Measurements from ENCODE around the gene PRPSAP2.
A peak's percentile ranks its signal among the peaks of the same experiment; 100 is the strongest.
"Not testable (repeated sequence)": the region's sequence is repeated elsewhere in the genome, so short reads cannot be mapped to it uniquely, and the experiment has no call there.

PRPSAP2 gene, protein sequence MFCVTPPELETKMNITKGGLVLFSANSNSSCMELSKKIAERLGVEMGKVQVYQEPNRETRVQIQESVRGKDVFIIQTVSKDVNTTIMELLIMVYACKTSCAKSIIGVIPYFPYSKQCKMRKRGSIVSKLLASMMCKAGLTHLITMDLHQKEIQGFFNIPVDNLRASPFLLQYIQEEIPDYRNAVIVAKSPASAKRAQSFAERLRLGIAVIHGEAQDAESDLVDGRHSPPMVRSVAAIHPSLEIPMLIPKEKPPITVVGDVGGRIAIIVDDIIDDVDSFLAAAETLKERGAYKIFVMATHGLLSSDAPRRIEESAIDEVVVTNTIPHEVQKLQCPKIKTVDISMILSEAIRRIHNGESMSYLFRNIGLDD

DNA sequence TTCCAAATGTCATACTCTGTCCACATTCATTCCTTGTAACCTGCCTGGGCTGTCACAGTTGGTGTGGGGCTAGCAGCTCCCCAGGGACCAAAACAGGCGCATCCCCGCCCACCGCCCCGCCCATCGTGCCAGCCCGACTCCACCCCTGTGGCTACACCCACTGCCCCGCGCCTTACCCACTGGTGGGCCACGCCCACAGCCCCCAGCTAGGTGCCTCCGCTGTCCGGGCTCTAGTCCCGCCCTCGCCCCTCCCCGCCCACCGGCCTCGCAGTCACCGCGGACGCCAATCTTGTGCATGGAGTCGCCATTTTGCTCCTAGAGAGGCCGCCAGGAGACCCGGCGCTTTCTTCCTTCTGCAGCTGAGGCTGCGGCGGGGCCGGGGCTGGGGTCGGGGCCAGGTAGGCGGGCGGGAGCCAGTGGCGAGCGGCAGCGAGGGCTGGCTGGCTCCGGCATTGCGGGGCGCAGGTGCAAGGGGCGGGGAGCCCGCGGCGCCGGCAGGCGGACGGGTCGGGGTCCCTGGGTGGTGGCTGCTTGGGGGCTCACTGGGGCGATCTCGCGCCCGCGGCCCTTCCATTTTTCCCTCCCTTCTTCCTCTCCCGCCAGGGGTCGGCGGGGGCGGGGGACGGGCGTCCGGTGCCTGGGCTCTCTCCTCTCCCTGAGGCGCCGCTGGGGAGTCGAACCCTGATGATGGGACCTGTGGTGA, at the start of gene PRPSAP2:
PRPSAP2 (plus strand) TSS at position 268 of the 703 bp plus-strand sequence. CDS start 7,703 bp downstream, outside the sequence.
- Histone ChIP-seq H3K27me3 (ENCODE audit: control insufficient read depth in 2 of 2, insufficient read depth in 2 of 2, low read length in 2 of 2) (no peaks in the 10 kb centered on the region), H3K9ac (ENCODE audit: low read depth in 1 of 2, low read length in 2 of 2) (peak within 1 kb of the TSS; percentile 65 to 87), H3K27ac (ENCODE audit: low read depth in 2 of 2, low read length in 2 of 2) (peak within 1 kb of the TSS; percentile 80 to 82), H3K4me1 (ENCODE audit: control insufficient read depth in 2 of 2, insufficient read depth in 2 of 2, low read length in 2 of 2) (peaks cover 8 to 15% of the 10 kb centered on the region in 2 donors), H3K4me3 (ENCODE audit: low read length in 2 of 2) (peak within 1 kb of the TSS; percentile 83 to 86), H3K9me3 (ENCODE audit: control insufficient read depth in 2 of 2, low read length in 2 of 2) (no peaks in the 10 kb centered on the region), H3K36me3 (ENCODE audit: control insufficient read depth in 2 of 2, insufficient read depth in 2 of 2, low read length in 2 of 2) (no peaks in the 10 kb centered on the region)

DNA sequence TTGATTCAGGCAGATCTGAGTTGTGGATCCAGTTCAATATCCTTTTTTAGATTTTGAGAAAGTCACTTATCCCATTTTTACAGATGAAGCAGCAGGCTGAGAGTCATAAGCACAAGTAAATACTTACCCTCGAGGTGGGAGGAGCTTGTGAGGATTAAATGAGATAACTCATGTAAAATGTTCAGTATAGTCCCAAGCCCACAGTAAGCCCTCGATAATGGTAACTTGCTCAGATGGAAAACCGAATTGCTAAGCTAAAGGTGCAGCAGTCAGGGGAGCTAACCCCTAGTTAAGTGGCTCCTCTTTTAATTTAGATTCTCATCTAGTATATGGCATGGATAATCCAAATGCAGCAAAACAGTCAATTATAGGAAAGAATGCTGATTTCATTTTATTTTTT, 42.0 kb upstream of the PRPSAP2 start:
- not testable (repeated sequence) for H3K36me3 ChIP-seq (ENCODE audit: control insufficient read depth in 2 of 2, insufficient read depth in 2 of 2, low read length in 2 of 2); H3K4me1 ChIP-seq (ENCODE audit: control insufficient read depth in 2 of 2, insufficient read depth in 2 of 2, low read length in 2 of 2); H3K27me3 ChIP-seq (ENCODE audit: control insufficient read depth in 2 of 2, insufficient read depth in 2 of 2, low read length in 2 of 2); H3K27ac ChIP-seq (ENCODE audit: low read depth in 2 of 2, low read length in 2 of 2); H3K9me3 ChIP-seq (ENCODE audit: control insufficient read depth in 2 of 2, low read length in 2 of 2); H3K9ac ChIP-seq (ENCODE audit: low read depth in 1 of 2, low read length in 2 of 2); H3K4me3 ChIP-seq (ENCODE audit: low read length in 2 of 2)

DNA sequence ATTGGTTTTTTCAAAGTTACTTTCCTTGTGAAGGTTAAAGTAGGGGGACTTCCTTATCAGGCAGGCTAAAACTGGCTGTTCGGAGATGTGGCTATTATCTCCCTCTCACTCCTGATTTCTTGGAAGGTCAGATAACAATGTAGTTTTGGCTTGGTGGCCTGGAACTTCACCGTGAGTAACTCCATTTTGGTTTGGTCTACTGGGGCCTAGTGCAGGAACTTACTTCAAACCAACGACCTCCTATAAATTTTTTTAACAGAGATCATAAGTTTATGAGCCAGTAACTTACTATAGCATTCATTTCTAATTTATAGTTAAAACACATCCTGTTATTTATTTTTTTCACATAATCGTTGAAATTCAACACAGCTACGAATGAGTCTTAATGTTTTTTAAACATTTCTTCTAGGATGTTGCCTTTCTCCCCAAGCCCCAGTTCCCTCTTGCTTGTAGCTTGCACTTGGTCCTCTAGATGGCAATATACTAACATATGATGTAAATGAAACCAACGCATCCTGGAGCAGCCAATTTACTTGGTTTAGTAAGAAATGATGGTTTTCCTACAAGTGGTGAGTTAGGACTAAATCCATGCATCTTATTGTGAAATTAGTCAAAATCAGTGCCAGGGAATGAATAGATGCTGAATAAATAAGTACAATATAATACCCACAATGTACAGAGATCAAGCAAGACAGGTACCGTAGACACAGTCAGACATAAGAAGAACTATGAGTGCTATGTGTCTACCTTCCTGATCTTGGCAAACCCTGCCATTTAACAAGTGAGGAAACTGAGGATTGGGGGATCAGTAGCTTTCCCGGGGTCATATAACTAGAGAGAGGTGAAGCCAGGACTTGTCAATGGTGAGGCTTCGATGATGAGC, 41.2 kb upstream of the PRPSAP2 start:
- H3K4me1 ChIP-seq (ENCODE audit: control insufficient read depth in 2 of 2, insufficient read depth in 2 of 2, low read length in 2 of 2); H3K4me3 ChIP-seq (ENCODE audit: low read length in 2 of 2); H3K27ac ChIP-seq (ENCODE audit: low read depth in 2 of 2, low read length in 2 of 2); H3K9ac ChIP-seq (ENCODE audit: low read depth in 1 of 2, low read length in 2 of 2); H3K27me3 ChIP-seq (ENCODE audit: control insufficient read depth in 2 of 2, insufficient read depth in 2 of 2, low read length in 2 of 2); H3K36me3 ChIP-seq (ENCODE audit: control insufficient read depth in 2 of 2, insufficient read depth in 2 of 2, low read length in 2 of 2); H3K9me3 ChIP-seq (ENCODE audit: control insufficient read depth in 2 of 2, low read length in 2 of 2): not testable (repeated sequence)

DNA sequence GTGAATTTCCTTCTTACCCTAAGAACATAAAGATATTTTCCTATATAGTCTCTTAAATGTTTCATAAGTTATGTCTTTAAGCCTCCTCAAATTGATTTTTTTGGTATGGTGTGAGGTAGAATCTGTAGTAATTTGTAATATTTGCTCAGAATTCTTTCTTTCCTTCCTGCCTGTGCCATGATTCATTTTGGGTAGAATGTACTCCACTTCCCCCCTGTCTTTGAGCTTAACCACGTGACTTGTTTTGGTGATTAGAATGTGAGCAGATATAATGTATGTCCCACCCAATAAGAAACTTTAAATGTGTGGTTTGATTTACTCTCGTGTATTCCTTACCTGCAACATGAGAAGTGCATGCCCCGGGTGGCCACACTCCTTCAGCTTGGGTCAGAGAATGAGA, 36.5 kb upstream of the PRPSAP2 start:
- not testable (repeated sequence) for H3K4me3 ChIP-seq (ENCODE audit: low read length in 2 of 2)

DNA sequence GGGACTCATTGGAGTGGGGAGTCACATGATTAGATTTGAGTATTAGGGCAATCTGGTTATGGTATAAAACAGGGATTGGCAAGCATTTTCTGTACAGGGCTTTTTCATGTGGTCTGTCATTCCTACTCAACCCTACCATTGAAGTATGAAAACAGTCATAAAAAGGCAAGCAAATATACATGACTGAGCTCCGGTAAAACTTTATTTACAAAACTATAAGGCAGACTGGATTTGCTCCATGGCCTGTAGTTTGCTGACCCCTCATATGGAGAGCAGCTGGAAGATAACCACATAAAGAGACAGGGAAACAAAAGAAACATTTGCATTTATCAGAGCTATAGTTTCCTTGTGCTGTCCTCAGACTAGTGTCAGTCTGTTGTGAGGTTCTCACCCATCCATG, 30.3 kb upstream of the PRPSAP2 start:
- H3K9ac ChIP-seq (ENCODE audit: low read depth in 1 of 2, low read length in 2 of 2); H3K27ac ChIP-seq (ENCODE audit: low read depth in 2 of 2, low read length in 2 of 2); H3K27me3 ChIP-seq (ENCODE audit: control insufficient read depth in 2 of 2, insufficient read depth in 2 of 2, low read length in 2 of 2); H3K4me1 ChIP-seq (ENCODE audit: control insufficient read depth in 2 of 2, insufficient read depth in 2 of 2, low read length in 2 of 2); H3K4me3 ChIP-seq (ENCODE audit: low read length in 2 of 2); H3K36me3 ChIP-seq (ENCODE audit: control insufficient read depth in 2 of 2, insufficient read depth in 2 of 2, low read length in 2 of 2); H3K9me3 ChIP-seq (ENCODE audit: control insufficient read depth in 2 of 2, low read length in 2 of 2): not testable (repeated sequence)

More for the DNA sequence above, 36.5 kb upstream of the PRPSAP2 start:
- not testable (repeated sequence) for H3K9ac ChIP-seq (ENCODE audit: low read depth in 1 of 2, low read length in 2 of 2); H3K36me3 ChIP-seq (ENCODE audit: control insufficient read depth in 2 of 2, insufficient read depth in 2 of 2, low read length in 2 of 2); H3K4me1 ChIP-seq (ENCODE audit: control insufficient read depth in 2 of 2, insufficient read depth in 2 of 2, low read length in 2 of 2); H3K27me3 ChIP-seq (ENCODE audit: control insufficient read depth in 2 of 2, insufficient read depth in 2 of 2, low read length in 2 of 2); H3K27ac ChIP-seq (ENCODE audit: low read depth in 2 of 2, low read length in 2 of 2); H3K9me3 ChIP-seq (ENCODE audit: control insufficient read depth in 2 of 2, low read length in 2 of 2)

DNA sequence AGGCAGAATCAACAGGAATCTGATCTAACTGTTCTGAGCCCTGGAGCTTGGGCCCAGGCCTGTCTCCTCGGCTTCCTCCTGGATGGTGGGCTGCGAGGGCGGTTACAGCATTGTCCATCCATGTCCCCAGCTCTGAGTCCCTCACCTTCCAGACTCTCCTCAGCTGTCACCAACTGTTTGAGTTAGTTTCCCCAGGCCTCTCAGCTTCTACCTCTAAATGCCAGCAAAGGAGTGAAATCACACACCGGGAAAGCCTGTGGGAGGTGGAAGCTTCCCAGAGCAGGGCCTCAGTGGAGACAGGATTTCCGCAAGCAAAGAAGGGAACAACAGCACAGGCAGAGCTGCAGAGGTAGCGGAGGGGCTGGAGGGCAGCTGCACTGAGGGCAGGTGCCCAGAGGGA, 9.4 kb upstream of the PRPSAP2 start:
- no peaks in the 10 kb centered on the region for H3K36me3 ChIP-seq (ENCODE audit: control insufficient read depth in 2 of 2, insufficient read depth in 2 of 2, low read length in 2 of 2)
- H3K4me3 ChIP-seq (ENCODE audit: low read length in 2 of 2): no peak overlapping the region
- no peaks in the 10 kb centered on the region for H3K9me3 ChIP-seq (ENCODE audit: control insufficient read depth in 2 of 2, low read length in 2 of 2)
- H3K4me1 ChIP-seq (ENCODE audit: control insufficient read depth in 2 of 2, insufficient read depth in 2 of 2, low read length in 2 of 2): no peaks in the 10 kb centered on the region
- H3K27me3 ChIP-seq (ENCODE audit: control insufficient read depth in 2 of 2, insufficient read depth in 2 of 2, low read length in 2 of 2): no peaks in the 10 kb centered on the region
- H3K9ac ChIP-seq (ENCODE audit: low read depth in 1 of 2, low read length in 2 of 2): no peak overlapping the region
- no peak overlapping the region for H3K27ac ChIP-seq (ENCODE audit: low read depth in 2 of 2, low read length in 2 of 2)

DNA sequence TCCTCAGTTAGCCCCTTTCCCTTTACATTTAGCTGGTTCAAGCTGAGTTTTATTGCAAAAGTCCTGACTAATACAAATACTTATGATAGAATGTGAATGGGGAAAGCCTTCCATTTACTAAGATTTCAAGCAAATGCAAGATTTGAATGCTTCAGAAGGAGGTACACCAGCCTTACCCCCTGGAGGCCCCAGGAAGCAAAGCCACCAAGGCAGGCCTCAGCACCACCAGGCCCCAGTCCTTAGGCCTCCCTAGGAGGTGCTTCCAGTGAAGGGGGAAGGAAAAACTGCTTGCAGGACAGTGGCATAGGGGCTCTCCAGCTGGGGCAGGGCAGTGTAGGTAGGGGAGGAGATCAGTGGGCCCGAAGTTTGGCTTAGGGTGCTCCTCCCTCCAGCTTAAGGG, 7.3 kb upstream of the PRPSAP2 start:
- no peak overlapping the region for H3K9ac ChIP-seq (ENCODE audit: low read depth in 1 of 2, low read length in 2 of 2)
- H3K9me3 ChIP-seq (ENCODE audit: control insufficient read depth in 2 of 2, low read length in 2 of 2): no peaks in the 10 kb centered on the region
- no peaks in the 10 kb centered on the region for H3K36me3 ChIP-seq (ENCODE audit: control insufficient read depth in 2 of 2, insufficient read depth in 2 of 2, low read length in 2 of 2)
- no peak overlapping the region for H3K27ac ChIP-seq (ENCODE audit: low read depth in 2 of 2, low read length in 2 of 2)
- no peaks in the 10 kb centered on the region for H3K27me3 ChIP-seq (ENCODE audit: control insufficient read depth in 2 of 2, insufficient read depth in 2 of 2, low read length in 2 of 2)
- H3K4me1 ChIP-seq (ENCODE audit: control insufficient read depth in 2 of 2, insufficient read depth in 2 of 2, low read length in 2 of 2): peaks cover 0 to 3% of the 10 kb centered on the region in 2 donors
- H3K4me3 ChIP-seq (ENCODE audit: low read length in 2 of 2): no peak overlapping the region

DNA sequence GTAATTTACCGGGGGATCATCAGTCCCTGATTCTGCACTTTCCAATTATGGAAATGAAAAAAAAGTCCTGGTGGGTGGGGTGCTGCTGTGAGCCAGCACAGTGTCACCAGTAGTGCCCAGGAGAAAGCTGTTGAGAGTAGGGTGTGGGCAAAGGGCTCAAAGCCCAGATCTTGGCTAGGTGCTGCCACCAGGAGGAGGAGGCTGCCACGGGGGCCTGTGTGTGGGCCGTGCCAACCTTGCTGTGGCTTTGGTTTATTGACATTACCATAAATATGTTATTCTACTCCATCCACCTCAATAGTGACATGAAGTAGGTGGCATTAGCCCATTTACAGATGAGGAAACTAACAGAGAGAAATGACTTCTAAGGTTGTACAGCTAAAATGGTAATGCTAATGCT, 6.7 kb upstream of the PRPSAP2 start:
- Histone ChIP-seq H3K36me3 (ENCODE audit: control insufficient read depth in 2 of 2, insufficient read depth in 2 of 2, low read length in 2 of 2) (no peaks in the 10 kb centered on the region), H3K9ac (ENCODE audit: low read depth in 1 of 2, low read length in 2 of 2) (no peak overlapping the region), H3K4me1 (ENCODE audit: control insufficient read depth in 2 of 2, insufficient read depth in 2 of 2, low read length in 2 of 2) (peaks cover under 1 to 5% of the 10 kb centered on the region in 2 donors), H3K27me3 (ENCODE audit: control insufficient read depth in 2 of 2, insufficient read depth in 2 of 2, low read length in 2 of 2) (no peaks in the 10 kb centered on the region), H3K27ac (ENCODE audit: low read depth in 2 of 2, low read length in 2 of 2) (no peak overlapping the region), H3K9me3 (ENCODE audit: control insufficient read depth in 2 of 2, low read length in 2 of 2) (no peaks in the 10 kb centered on the region), H3K4me3 (ENCODE audit: low read length in 2 of 2) (no peak overlapping the region)

DNA sequence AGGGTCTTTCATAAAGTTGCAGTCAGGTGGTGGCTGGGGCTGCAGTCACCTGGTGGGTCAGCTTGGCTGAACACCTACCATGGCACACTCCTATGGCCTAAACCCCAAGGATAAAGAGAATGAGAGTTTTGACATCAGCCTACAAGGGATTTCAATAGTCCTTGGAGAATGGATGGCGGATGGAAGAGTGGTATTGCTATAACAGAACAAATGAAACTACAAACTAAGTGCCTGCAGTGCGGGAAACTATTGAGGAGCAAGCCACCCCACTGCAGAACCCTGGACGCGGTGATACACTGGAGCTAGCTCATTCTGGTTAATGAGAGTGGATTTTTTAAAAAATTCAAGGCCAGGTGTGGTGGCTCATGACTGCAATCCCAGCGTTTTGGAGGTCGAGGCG, 3.0 kb upstream of the PRPSAP2 start:
- Histone ChIP-seq H3K9ac (ENCODE audit: low read depth in 1 of 2, low read length in 2 of 2) (no peak overlapping the region), H3K9me3 (ENCODE audit: control insufficient read depth in 2 of 2, low read length in 2 of 2) (no peaks in the 10 kb centered on the region), H3K4me3 (ENCODE audit: low read length in 2 of 2) (no peak overlapping the region), H3K27me3 (ENCODE audit: control insufficient read depth in 2 of 2, insufficient read depth in 2 of 2, low read length in 2 of 2) (no peaks in the 10 kb centered on the region), H3K36me3 (ENCODE audit: control insufficient read depth in 2 of 2, insufficient read depth in 2 of 2, low read length in 2 of 2) (no peaks in the 10 kb centered on the region), H3K4me1 (ENCODE audit: control insufficient read depth in 2 of 2, insufficient read depth in 2 of 2, low read length in 2 of 2) (peaks cover 8 to 15% of the 10 kb centered on the region in 2 donors), H3K27ac (ENCODE audit: low read depth in 2 of 2, low read length in 2 of 2) (no peak overlapping the region)

All from mucosa of rectum (tissue), 2 donors.